ENCODE measurements around the gene PDE4B. TPM values are rescaled to one million over a fixed set of nuclear protein-coding genes. Genes with fewer than 3 reads are reported as not detected.

The PDE4B gene
- 100 to 1,000 TPM in 1 of 3 donors, 10 to 100 TPM in 1, 1 to 10 TPM in 1; 8.0 to 207 (median 54.4) TPM for total RNA-seq

- H3K9me3 ChIP-seq: peaks cover 0 to 15% of the 10 kb centered on the region in 2 donors
- TF ChIP-seq CTCF (IDR thresholded peaks at IDR 0.05): no peak
- H3K4me3 ChIP-seq: peak within 1 kb of the TSS; percentile 30 to 60 (median 46)
- H3K27ac ChIP-seq: no peak within 1 kb of the TSS
- H3K36me3 ChIP-seq: no peaks in the 10 kb centered on the region
- peaks cover 5 to 41% of the 10 kb centered on the region in 2 donors for H3K27me3 ChIP-seq
- DNase-seq (ENCODE audit: low spot score in 2 of 2): no peak
- intact Hi-C loops (cut with DNase I; ENCODE audit: low total_unique reads): no loop called here
- no peaks in the 10 kb centered on the region for H3K4me1 ChIP-seq
Measured at GRCh38 chr1:65792669-65793358, at the start of gene PDE4B. Gene PDE4B (plus strand): TSS chr1:65792895.

GRCh38 chr1:65744731-65745130 lies 48.0 kb upstream of the PDE4B start:
- DNase-seq (ENCODE audit: low spot score in 2 of 2): no peak
- H3K36me3 ChIP-seq: no peaks in the 10 kb centered on the region
- no peaks in the 10 kb centered on the region for H3K4me1 ChIP-seq
- no peak overlapping the region for H3K4me3 ChIP-seq
- TF ChIP-seq POLR2A (IDR thresholded peaks at IDR 0.05): no peak
- TF ChIP-seq CTCF (IDR thresholded peaks at IDR 0.05): no peak
- no peak for TF ChIP-seq POLR2AphosphoS5 (IDR thresholded peaks at IDR 0.05)
- H3K27me3 ChIP-seq: no peaks in the 10 kb centered on the region
- no peak overlapping the region for H3K27ac ChIP-seq
- intact Hi-C loops (cut with DNase I; ENCODE audit: low total_unique reads): no loop called here
- H3K9me3 ChIP-seq: peaks cover 15 to 22% of the 10 kb centered on the region in 2 donors

GRCh38 chr1:65751961-65752360 lies 40.7 kb upstream of the PDE4B start:
- TF ChIP-seq POLR2A (IDR thresholded peaks at IDR 0.05) (no peak), CTCF (IDR thresholded peaks at IDR 0.05) (no peak), POLR2AphosphoS5 (IDR thresholded peaks at IDR 0.05) (no peak)
- no peaks in the 10 kb centered on the region for H3K27me3 ChIP-seq
- no peaks in the 10 kb centered on the region for H3K4me1 ChIP-seq
- H3K36me3 ChIP-seq: no peaks in the 10 kb centered on the region
- intact Hi-C loops (cut with DNase I; ENCODE audit: low total_unique reads): no loop called here
- H3K4me3 ChIP-seq: no peak overlapping the region
- DNase-seq (ENCODE audit: low spot score in 2 of 2): no peak
- no peak overlapping the region for H3K27ac ChIP-seq
- no peaks in the 10 kb centered on the region for H3K9me3 ChIP-seq

- Histone ChIP-seq H3K4me3 (no peak overlapping the region), H3K27ac (no peak overlapping the region), H3K27me3 (no peaks in the 10 kb centered on the region), H3K4me1 (no peaks in the 10 kb centered on the region), H3K9me3 (no peaks in the 10 kb centered on the region), H3K36me3 (no peaks in the 10 kb centered on the region)
- TF ChIP-seq POLR2AphosphoS5 (IDR thresholded peaks at IDR 0.05): no peak
- TF ChIP-seq POLR2A (IDR thresholded peaks at IDR 0.05): no peak
- TF ChIP-seq CTCF (IDR thresholded peaks at IDR 0.05): no peak
- no peak for DNase-seq (ENCODE audit: low spot score in 2 of 2)
- intact Hi-C loops (cut with DNase I; ENCODE audit: low total_unique reads): no loop called here
Measured at GRCh38 chr1:65756616-65757015, 36.1 kb upstream of the PDE4B start.

- Histone ChIP-seq H3K9me3 (no peaks in the 10 kb centered on the region), H3K4me3 (no peak overlapping the region), H3K27me3 (no peaks in the 10 kb centered on the region), H3K4me1 (no peaks in the 10 kb centered on the region), H3K36me3 (no peaks in the 10 kb centered on the region), H3K27ac (no peak overlapping the region)
- no peak for TF ChIP-seq POLR2A (IDR thresholded peaks at IDR 0.05)
- no peak for TF ChIP-seq POLR2AphosphoS5 (IDR thresholded peaks at IDR 0.05)
- TF ChIP-seq CTCF (IDR thresholded peaks at IDR 0.05): no peak
- no peak for DNase-seq (ENCODE audit: low spot score in 2 of 2)
- intact Hi-C loops (cut with DNase I; ENCODE audit: low total_unique reads): no loop called here
Measured at GRCh38 chr1:65757531-65757930, 35.2 kb upstream of the PDE4B start.
